ENCODE measurements around the gene ATP1A2.

Gene ATP1A2

GRCh38 chr1:160148121-160148520 is 32.6 kb downstream of the ATP1A2 start:
- no peak for DNase-seq (ENCODE audit: low spot score)

- DNase-seq (ENCODE audit: low spot score), result no peak
These were observed 33.7 kb downstream of the ATP1A2 start for GRCh38 chr1:160149233-160149632.

- no peak for DNase-seq (ENCODE audit: low spot score)
These were observed 34.2 kb downstream of the ATP1A2 start for GRCh38 chr1:160149716-160150115.

- DNase-seq (ENCODE audit: low spot score), result no peak
These were observed 35.7 kb downstream of the ATP1A2 start, which contains the start of gene ATP1A4 for GRCh38 chr1:160151303-160151702. Gene ATP1A4 (plus strand): TSS chr1:160151603. CDS start chr1:160152041, 438 bp downstream.

- no peak for DNase-seq (ENCODE audit: low spot score)
These were observed 39.2 kb downstream of the ATP1A2 start for GRCh38 chr1:160154790-160155189.

- no peak for DNase-seq (ENCODE audit: low spot score)
These were observed 40.8 kb downstream of the ATP1A2 start for GRCh38 chr1:160156361-160156760.

GRCh38 chr1:160157174-160157573 is 41.6 kb downstream of the ATP1A2 start:
- no peak for DNase-seq (ENCODE audit: low spot score)

- no peak for DNase-seq (ENCODE audit: low spot score)
These were observed 42.5 kb downstream of the ATP1A2 start for GRCh38 chr1:160158031-160158430.

- no peak for DNase-seq (ENCODE audit: low spot score)
These were observed 43.0 kb downstream of the ATP1A2 start for GRCh38 chr1:160158534-160158933.

- no peak for DNase-seq (ENCODE audit: low spot score)
These were observed 44.3 kb downstream of the ATP1A2 start for GRCh38 chr1:160159846-160160245.

- peak; percentile 79 for DNase-seq (ENCODE audit: low spot score)
These were observed 46.6 kb downstream of the ATP1A2 start for GRCh38 chr1:160161965-160162705.

- no peak for DNase-seq (ENCODE audit: low spot score)
These were observed 47.4 kb downstream of the ATP1A2 start for GRCh38 chr1:160162931-160163330.

GRCh38 chr1:160163615-160164014 is 48.1 kb downstream of the ATP1A2 start:
- DNase-seq (ENCODE audit: low spot score), result no peak

GRCh38 chr1:160164121-160164520 is 48.6 kb downstream of the ATP1A2 start:
- no peak for DNase-seq (ENCODE audit: low spot score)

GRCh38 chr1:160166166-160166868 is 50.8 kb downstream of the ATP1A2 start:
- DNase-seq (ENCODE audit: low spot score), result no peak

GRCh38 chr1:160167056-160167455 is 51.5 kb downstream of the ATP1A2 start:
- DNase-seq (ENCODE audit: low spot score), result no peak

- DNase-seq (ENCODE audit: low spot score), result no peak
These were observed 52.0 kb downstream of the ATP1A2 start for GRCh38 chr1:160167580-160167979.

GRCh38 chr1:160168016-160168415 is 52.5 kb downstream of the ATP1A2 start:
- no peak for DNase-seq (ENCODE audit: low spot score)

GRCh38 chr1:160168609-160169369 is 53.2 kb downstream of the ATP1A2 start:
- DNase-seq (ENCODE audit: low spot score), result peak; percentile 59

GRCh38 chr1:160169553-160170399 is 54.2 kb downstream of the ATP1A2 start:
- DNase-seq (ENCODE audit: low spot score), result peak; percentile 83

- DNase-seq (ENCODE audit: low spot score), result no peak
These were observed 55.8 kb downstream of the ATP1A2 start for GRCh38 chr1:160171354-160171753.

GRCh38 chr1:160171980-160172379 is 56.4 kb downstream of the ATP1A2 start:
- peak; percentile 28 for DNase-seq (ENCODE audit: low spot score)

Measured in iPS-NIHi11 (cell line).